ENCODE measurements around the gene ARL2. TPM values are rescaled to one million over a fixed set of nuclear protein-coding genes. Genes with fewer than 3 reads are reported as not detected.

The ARL2 gene
- total RNA-seq, 1 experiment from 2014 or later = 96.8 TPM

GRCh38 chr11:65014726-65015227 is 817 bp downstream of the ARL2 start:
- CTCF ChIA-PET = interaction anchor here (0.5 to 4.8 kb wide), 38 partner anchors 10 to 1966 kb away, joined by 3 to 64 read pairs (median 4); partner anchors contain the start of genes BATF2, EHD1, PPP2R5B and SAC3D1
- intact Hi-C loops (cut with micrococcal nuclease) = loop anchor here (1.0 to 10.0 kb wide), 5 partner anchors 63 to 248 kb away; partner anchors contain the start of genes POLA2 and ZNHIT2
- BruUV-seq (replicated peaks) = TSS peak; percentile 52
- no peak for DNase-seq (ENCODE audit: unreplicated experiment)
- peak overlapping the region; percentile 83 for H3K4me3 Mint-ChIP-seq (ENCODE audit: unreplicated experiment)
- no peak overlapping the region for H3K27ac Mint-ChIP-seq (ENCODE audit: low read depth, unreplicated experiment)
- POLR2A ChIA-PET = interaction anchor here (0.6 to 3.2 kb wide), 18 partner anchors 8 to 876 kb away, joined by 3 to 28 read pairs (median 5); partner anchors contain the start of genes ATG2A, FAU, GPHA2 and MRPL49
- no peaks in the 10 kb centered on the region for H3K27me3 Mint-ChIP-seq (ENCODE audit: insufficient read depth, unreplicated experiment)
- H3K36me3 Mint-ChIP-seq (ENCODE audit: insufficient read depth, unreplicated experiment) = peaks cover 6% of the 10 kb centered on the region
- no peaks in the 10 kb centered on the region for H3K9me3 Mint-ChIP-seq (ENCODE audit: unreplicated experiment)
- peaks cover 16% of the 10 kb centered on the region for H3K4me1 Mint-ChIP-seq (ENCODE audit: insufficient read depth, unreplicated experiment)
- no peak for TF ChIP-seq CTCF (IDR thresholded peaks at IDR 0.05; ENCODE audit: unreplicated experiment)

GRCh38 chr11:65016705-65017104 is 2.7 kb downstream of the ARL2 start:
- Mint-ChIP-seq H3K4me3 (ENCODE audit: unreplicated experiment) (no peak overlapping the region), H3K36me3 (ENCODE audit: insufficient read depth, unreplicated experiment) (peaks cover 6% of the 10 kb centered on the region), H3K27ac (ENCODE audit: low read depth, unreplicated experiment) (no peak overlapping the region), H3K9me3 (ENCODE audit: unreplicated experiment) (no peaks in the 10 kb centered on the region), H3K27me3 (ENCODE audit: insufficient read depth, unreplicated experiment) (no peaks in the 10 kb centered on the region), H3K4me1 (ENCODE audit: insufficient read depth, unreplicated experiment) (peaks cover 16% of the 10 kb centered on the region)
- BruUV-seq (replicated peaks) = no TSS peak
- TF ChIP-seq CTCF (IDR thresholded peaks at IDR 0.05; ENCODE audit: unreplicated experiment) = no peak
- ChIA-PET CTCF (interaction anchor here (4.7 kb wide), 1 partner anchor 10 kb away, joined by 64 read pairs; the partner anchor contains the start of gene SNX15), POLR2A (interaction anchor here (0.6 to 1.2 kb wide), 2 partner anchors 10 to 116 kb away, joined by 3 to 4 read pairs; no protein-coding TSS in a partner anchor)
- intact Hi-C loops (cut with micrococcal nuclease) = loop anchor here (10.0 kb wide), 1 partner anchor 232 kb away; no protein-coding TSS in a partner anchor
- no peak for DNase-seq (ENCODE audit: unreplicated experiment)

- ChIA-PET POLR2A (interaction anchor here (0.7 to 1.2 kb wide), 3 partner anchors 8 to 16 kb away, joined by 3 to 4 read pairs (median 3); no protein-coding TSS in a partner anchor), CTCF (interaction anchor here (0.6 kb wide), 1 partner anchor 33 kb away, joined by 3 read pairs; no protein-coding TSS in a partner anchor)
- BruUV-seq (replicated peaks) = no TSS peak
- H3K36me3 Mint-ChIP-seq (ENCODE audit: insufficient read depth, unreplicated experiment) = peaks cover 6% of the 10 kb centered on the region
- H3K27ac Mint-ChIP-seq (ENCODE audit: low read depth, unreplicated experiment) = no peak overlapping the region
- intact Hi-C loops (cut with micrococcal nuclease) = loop anchor here (10.0 kb wide), 1 partner anchor 233 kb away; no protein-coding TSS in a partner anchor
- H3K9me3 Mint-ChIP-seq (ENCODE audit: unreplicated experiment) = no peaks in the 10 kb centered on the region
- no peaks in the 10 kb centered on the region for H3K27me3 Mint-ChIP-seq (ENCODE audit: insufficient read depth, unreplicated experiment)
- H3K4me1 Mint-ChIP-seq (ENCODE audit: insufficient read depth, unreplicated experiment) = peaks cover 20% of the 10 kb centered on the region
- DNase-seq (ENCODE audit: unreplicated experiment) = no peak
- TF ChIP-seq CTCF (IDR thresholded peaks at IDR 0.05; ENCODE audit: unreplicated experiment) = no peak
- no peak overlapping the region for H3K4me3 Mint-ChIP-seq (ENCODE audit: unreplicated experiment)
Measured at GRCh38 chr11:65017937-65018336, 4.0 kb downstream of the ARL2 start.

GRCh38 chr11:65019824-65020223 is 5.9 kb downstream of the ARL2 start:
- no peak overlapping the region for H3K4me3 Mint-ChIP-seq (ENCODE audit: unreplicated experiment)
- H3K9me3 Mint-ChIP-seq (ENCODE audit: unreplicated experiment) = no peaks in the 10 kb centered on the region
- TF ChIP-seq CTCF (IDR thresholded peaks at IDR 0.05; ENCODE audit: unreplicated experiment) = no peak
- no TSS peak for BruUV-seq (replicated peaks)
- H3K27ac Mint-ChIP-seq (ENCODE audit: low read depth, unreplicated experiment) = no peak overlapping the region
- ChIA-PET POLR2A (no interaction called here), CTCF (no interaction called here)
- DNase-seq (ENCODE audit: unreplicated experiment) = no peak
- H3K36me3 Mint-ChIP-seq (ENCODE audit: insufficient read depth, unreplicated experiment) = peaks cover 6% of the 10 kb centered on the region
- intact Hi-C loops (cut with micrococcal nuclease) = loop anchor here (10.0 kb wide), 1 partner anchor 235 kb away; no protein-coding TSS in a partner anchor
- peaks cover 15% of the 10 kb centered on the region for H3K4me1 Mint-ChIP-seq (ENCODE audit: insufficient read depth, unreplicated experiment)
- no peaks in the 10 kb centered on the region for H3K27me3 Mint-ChIP-seq (ENCODE audit: insufficient read depth, unreplicated experiment)

Measured in MCF 10A (cell line).